GM12878 (cell line): ENCODE data around the gene MEMO1. TPM values are rescaled to one million over a fixed set of nuclear protein-coding genes. Genes with fewer than 3 reads are reported as not detected.

ENCODE experiments used
- CREM ChIP-seq: IDR thresholded peaks from 2 replicates; pipeline ENCODE4 v1.6.1; 2014; ENCODE audit warnings: antibody characterized with exemption, low read depth
- DPF2 ChIP-seq: fragments of 450-650 bp; IDR thresholded peaks from 2 replicates; pipeline ENCODE4 v1.6.1; 2017; ENCODE audit warnings: mild to moderate bottlenecking
- E2F4 ChIP-seq: IDR thresholded peaks from 2 replicates; pipeline ENCODE4 v1.6.1; 2012; ENCODE audit warnings: low read depth, low read length, improper control_type of control experiment
- ETV6 ChIP-seq, 2 experiments: fragments of 450-650 bp in 1 of 2; IDR thresholded peaks in 1 of 2; conservative IDR thresholded peaks in 1 of 2; 2 replicates each; pipeline ENCODE4 v1.6.1; 2014; ENCODE audit warnings: antibody characterized with exemption in 1 of 2, borderline replicate concordance in 1 of 2, low read depth in 1 of 2, mild to moderate bottlenecking in 1 of 2, moderate library complexity in 1 of 2
- FOXK2 ChIP-seq: fragments of 450-650 bp; IDR thresholded peaks from 2 replicates; pipeline ENCODE4 v1.6.1; 2017; ENCODE audit warnings: mild to moderate bottlenecking, moderate library complexity
- FOXM1 ChIP-seq: IDR thresholded peaks from 2 replicates; pipeline ENCODE4 v1.6.1; 2012; ENCODE audit warnings: low read depth, mild to moderate bottlenecking, inconsistent platforms, low read length, moderate library complexity
- GABPA ChIP-seq: IDR thresholded peaks from 2 replicates; pipeline ENCODE4 v1.6.1; 2014; ENCODE audit warnings: antibody characterized with exemption, low read depth, mild to moderate bottlenecking, inconsistent platforms
- GATAD2B ChIP-seq: fragments of 450-650 bp; conservative IDR thresholded peaks from 2 replicates; pipeline ENCODE4 v1.6.1; 2017; ENCODE audit warnings: low read depth, mild to moderate bottlenecking, moderate library complexity
- IKZF1 ChIP-seq: fragments of 450-650 bp; conservative IDR thresholded peaks from 2 replicates; pipeline ENCODE4 v1.6.1; 2017; ENCODE audit warnings: antibody characterized with exemption, mild to moderate bottlenecking
- MEF2B ChIP-seq: fragments of 450-650 bp; IDR thresholded peaks from 2 replicates; pipeline ENCODE4 v1.6.1; 2018; ENCODE audit warnings: mild to moderate bottlenecking, moderate library complexity; ENCODE audit not compliant: partially characterized antibody, poor library complexity, severe bottlenecking
- MXI1 ChIP-seq: fragments of 150-350 bp; IDR thresholded peaks from 2 replicates; pipeline ENCODE4 v1.6.1; 2011; ENCODE audit warnings: low read depth, mild to moderate bottlenecking, inconsistent platforms, low read length, improper control_type of control experiment
- NBN ChIP-seq: fragments of 450-650 bp; IDR thresholded peaks from 2 replicates; pipeline ENCODE4 v1.6.1; 2016
- POLR2AphosphoS2 ChIP-seq: IDR thresholded peaks from 2 replicates; pipeline ENCODE4 v1.6.1; 2011; ENCODE audit warnings: low read depth, mild to moderate bottlenecking, low read length, improper control_type of control experiment, moderate library complexity
- RBBP5 ChIP-seq: fragments of 200-600 bp; sonication (generic); conservative IDR thresholded peaks from 2 replicates; pipeline ENCODE4 v1.6.1; 2016
- SMAD1 ChIP-seq: fragments of 450-650 bp; IDR thresholded peaks from 2 replicates; pipeline ENCODE4 v1.6.1; 2018; ENCODE audit warnings: mild to moderate bottlenecking, low read depth; ENCODE audit not compliant: partially characterized antibody
- SMARCA5 ChIP-seq: fragments of 450-650 bp; IDR thresholded peaks from 2 replicates; pipeline ENCODE4 v1.6.1; 2017; ENCODE audit warnings: mild to moderate bottlenecking
- SP1 ChIP-seq: IDR thresholded peaks from one replicate; pipeline ENCODE4 v1.6.1; 2011; ENCODE audit warnings: low read depth, low read length
- SREBF2 ChIP-seq: IDR thresholded peaks from 2 replicates; pipeline ENCODE4 v1.6.1; 2012; ENCODE audit warnings: mild to moderate bottlenecking, low read length
- TAF1 ChIP-seq: IDR thresholded peaks from 2 replicates; pipeline ENCODE4 v1.6.1; 2011; ENCODE audit warnings: mild to moderate bottlenecking, low read depth, low read length, borderline replicate concordance
- USF2 ChIP-seq: IDR thresholded peaks from 2 replicates; pipeline ENCODE4 v1.6.1; 2011; ENCODE audit warnings: low read depth, low read length, improper control_type of control experiment, borderline replicate concordance
- YBX1 ChIP-seq: fragments of 450-650 bp; IDR thresholded peaks from 2 replicates; pipeline ENCODE4 v1.6.1; 2016; ENCODE audit warnings: antibody characterized with exemption
- polyA plus RNA-seq, 11 experiments: library from polyadenylated mRNA; depleted of rRNA in 4 of 11; unstranded in 6 of 11; stranded (reverse) in 5 of 11; fragments of >200 nt; fragmentation: Nextera tagmentation in 4 of 11; fragmentation: Illumina TruSeq in 1 of 11; extraction: Ambion mirVana in 4 of 11; extraction: Trizol in 1 of 11; gene quantifications; 1 replicate in 1 of 11; 2 replicates in 10 of 11; pipeline versions ENCODE4 v1.2.1 to v1.2.3, GENCODE V29; 2011 to 2016; ENCODE audit warnings: inconsistent platforms in 2 of 11, missing spikeins in 2 of 11, low read depth in 1 of 11
- total RNA-seq, 4 experiments: library from RNA; depleted of rRNA in 3 of 4; stranded (reverse); fragments of >200 nt in 3 of 4; fragmentation: Illumina TruSeq in 1 of 4; extraction: Trizol in 1 of 4; gene quantifications; 2 replicates each; pipeline versions ENCODE4 v1.2.1 to v1.2.3, GENCODE V29; 2013 to 2021
- TF ChIP-seq, protein P1 (sequence below): fragments of 450-650 bp; IDR thresholded peaks from 2 replicates; pipeline ENCODE4 v1.6.1; 2017; ENCODE audit warnings: borderline replicate concordance
- TF ChIP-seq, protein P2 (sequence below): IDR thresholded peaks from 2 replicates; pipeline ENCODE4 v1.6.1; 2011; ENCODE audit warnings: borderline replicate concordance, low read depth, mild to moderate bottlenecking, moderate library complexity, mixed read lengths, low read length; ENCODE audit not compliant: insufficient read depth; ENCODE audit errors: extremely low read length

Gene MEMO1
- total and polyA plus RNA-seq, 10 of the 15 experiments (the other 5 are each of a cell fraction or from before 2014, with no cell fraction given), result 39.8 to 99.1 (median 72.2) TPM

DNA sequence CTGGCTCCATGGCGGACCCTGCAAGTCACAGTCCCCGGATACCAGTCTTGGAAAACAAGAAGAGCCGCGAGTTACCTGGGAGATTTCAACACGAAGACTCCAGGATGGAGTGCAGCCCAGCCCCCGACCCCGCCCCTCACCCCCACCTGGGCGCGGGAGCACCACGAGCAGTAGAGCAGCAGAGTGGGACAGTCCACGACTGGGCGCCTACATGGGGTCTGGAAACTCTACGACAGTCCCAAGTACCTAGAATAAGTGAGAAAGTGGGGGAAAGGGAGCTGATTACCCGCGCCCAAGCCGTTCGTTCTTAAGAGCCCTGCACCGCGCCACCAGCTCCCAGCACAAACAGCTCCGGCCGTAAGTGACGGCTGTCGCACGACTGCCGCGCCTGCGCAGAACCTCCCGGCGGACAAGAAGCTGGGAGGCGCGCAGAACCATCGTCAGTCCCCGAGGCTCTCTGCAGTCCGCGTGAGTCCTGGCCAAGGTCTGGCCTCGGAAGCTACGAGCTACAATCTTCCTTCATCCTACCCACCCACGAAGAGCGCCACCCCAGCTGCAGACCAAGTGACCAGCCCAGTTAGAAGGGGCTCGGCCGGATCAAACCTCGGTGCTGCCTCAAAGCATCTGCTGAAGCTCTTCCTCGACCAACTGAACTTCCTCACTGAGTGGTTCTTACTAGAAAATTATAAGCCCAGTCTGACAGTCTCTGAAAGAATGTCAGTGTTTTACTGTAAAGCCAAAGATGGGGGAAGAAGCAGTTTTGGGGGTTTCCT lies 28.8 kb upstream of the MEMO1 start, which contains the start of gene DPY30 (continued):
- TF ChIP-seq CREM, result peak; percentile 82; the same call in 1 of the 2 replicates
- TF ChIP-seq FOXK2, result no peak
- no peak for TF ChIP-seq FOXM1
- no peak for TF ChIP-seq DPF2
- no peak for TF ChIP-seq ETV6 (conservative IDR thresholded peaks at IDR 0.05 in 1 of 2, IDR thresholded peaks at IDR 0.05 in 1 of 2; ENCODE audit: borderline replicate concordance in 1 of 2, low read depth in 1 of 2)
- TF ChIP-seq, protein P1, sequence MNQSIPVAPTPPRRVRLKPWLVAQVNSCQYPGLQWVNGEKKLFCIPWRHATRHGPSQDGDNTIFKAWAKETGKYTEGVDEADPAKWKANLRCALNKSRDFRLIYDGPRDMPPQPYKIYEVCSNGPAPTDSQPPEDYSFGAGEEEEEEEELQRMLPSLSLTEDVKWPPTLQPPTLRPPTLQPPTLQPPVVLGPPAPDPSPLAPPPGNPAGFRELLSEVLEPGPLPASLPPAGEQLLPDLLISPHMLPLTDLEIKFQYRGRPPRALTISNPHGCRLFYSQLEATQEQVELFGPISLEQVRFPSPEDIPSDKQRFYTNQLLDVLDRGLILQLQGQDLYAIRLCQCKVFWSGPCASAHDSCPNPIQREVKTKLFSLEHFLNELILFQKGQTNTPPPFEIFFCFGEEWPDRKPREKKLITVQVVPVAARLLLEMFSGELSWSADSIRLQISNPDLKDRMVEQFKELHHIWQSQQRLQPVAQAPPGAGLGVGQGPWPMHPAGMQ, result no peak
- TF ChIP-seq, protein P2, sequence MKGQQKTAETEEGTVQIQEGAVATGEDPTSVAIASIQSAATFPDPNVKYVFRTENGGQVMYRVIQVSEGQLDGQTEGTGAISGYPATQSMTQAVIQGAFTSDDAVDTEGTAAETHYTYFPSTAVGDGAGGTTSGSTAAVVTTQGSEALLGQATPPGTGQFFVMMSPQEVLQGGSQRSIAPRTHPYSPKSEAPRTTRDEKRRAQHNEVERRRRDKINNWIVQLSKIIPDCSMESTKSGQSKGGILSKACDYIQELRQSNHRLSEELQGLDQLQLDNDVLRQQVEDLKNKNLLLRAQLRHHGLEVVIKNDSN, result no peak
- peak; percentile 91 for TF ChIP-seq TAF1
- TF ChIP-seq MXI1, result no peak; the same call in 1 of the 2 replicates
- TF ChIP-seq SP1, result no peak
- no peak for TF ChIP-seq SMAD1
- peak; percentile 97 for TF ChIP-seq POLR2AphosphoS2
- TF ChIP-seq GATAD2B, result peak; percentile 45; the same call in 1 of the 2 replicates
- TF ChIP-seq IKZF1, result peak; percentile 63
- no peak for TF ChIP-seq GABPA
- no peak for TF ChIP-seq MEF2B
- peak; percentile 80; the same call in 1 of the 2 replicates for TF ChIP-seq SMARCA5
- no peak for TF ChIP-seq USF2
- peak; percentile 88 for TF ChIP-seq NBN
- TF ChIP-seq RBBP5, result 0 out of 2 replicates have a peak, but pooled peaks have one; percentile 72
- TF ChIP-seq YBX1, result no peak
- TF ChIP-seq SREBF2, result no peak
- no peak for TF ChIP-seq E2F4
